ENCODE data around the gene GOLGA7B.

GOLGA7B gene

GRCh38 chr10:97915346-97916131 is 65.9 kb downstream of the GOLGA7B start:
- ChIA-PET CTCF (interaction anchor here (0.6 to 7.4 kb wide), 15 partner anchors 8 to 1331 kb away, joined by 3 to 157 read pairs (median 3); no protein-coding TSS in a partner anchor), POLR2A (interaction anchor here (0.6 to 0.7 kb wide), 2 partner anchors 9 to 127 kb away, joined by 3 read pairs; no protein-coding TSS in a partner anchor)
- no peak for TF ChIP-seq CTCF (IDR thresholded peaks at IDR 0.05; ENCODE audit: insufficient read depth, low read length, missing control alignments)
- no peak for DNase-seq (ENCODE audit: low read depth, low spot score)
- H3K4me3 ChIP-seq (ENCODE audit: low read depth, low read length): no peak overlapping the region

DNA sequence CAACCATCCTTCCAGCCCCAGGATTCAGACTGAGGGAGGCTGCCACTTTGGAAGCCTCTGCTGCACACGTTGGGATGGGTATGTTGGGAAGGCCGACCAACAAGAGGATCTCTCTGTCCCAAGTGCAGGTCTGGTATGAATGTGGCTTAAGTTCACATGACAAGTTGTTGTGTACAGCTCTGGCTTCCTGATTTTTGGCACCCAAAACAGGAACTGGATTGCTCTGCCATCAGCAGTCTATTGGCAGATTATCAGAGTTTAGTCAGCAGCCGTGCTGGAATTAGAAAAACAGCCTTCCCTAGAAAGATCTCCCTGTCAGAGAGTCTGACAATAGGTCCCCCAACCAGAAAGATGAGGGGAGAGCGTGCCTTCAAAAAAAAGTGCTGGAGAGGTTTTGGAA is 66.9 kb downstream of the GOLGA7B start:
- ChIA-PET CTCF (interaction anchor here (1.8 to 7.4 kb wide), 3 partner anchors 11 to 127 kb away, joined by 3 to 157 read pairs (median 17); no protein-coding TSS in a partner anchor), POLR2A (no interaction called here)
- DNase-seq (ENCODE audit: low read depth, low spot score): no peak
- no peak for TF ChIP-seq CTCF (IDR thresholded peaks at IDR 0.05; ENCODE audit: insufficient read depth, low read length, missing control alignments)
- no peak overlapping the region for H3K4me3 ChIP-seq (ENCODE audit: low read depth, low read length)

GRCh38 chr10:97919012-97919411 is 69.4 kb downstream of the GOLGA7B start:
- ChIA-PET POLR2A (interaction anchor here (0.5 kb wide), 1 partner anchor 132 kb away, joined by 3 read pairs; no protein-coding TSS in a partner anchor), CTCF (interaction anchor here (7.4 kb wide), 1 partner anchor 125 kb away, joined by 157 read pairs; no protein-coding TSS in a partner anchor)
- no peak overlapping the region for H3K4me3 ChIP-seq (ENCODE audit: low read depth, low read length)
- DNase-seq (ENCODE audit: low read depth, low spot score): no peak
- TF ChIP-seq CTCF (IDR thresholded peaks at IDR 0.05; ENCODE audit: insufficient read depth, low read length, missing control alignments): no peak

GRCh38 chr10:97920865-97921264 is 71.2 kb downstream of the GOLGA7B start:
- no peak for TF ChIP-seq CTCF (IDR thresholded peaks at IDR 0.05; ENCODE audit: insufficient read depth, low read length, missing control alignments)
- POLR2A ChIA-PET: no interaction called here
- H3K4me3 ChIP-seq (ENCODE audit: low read depth, low read length): no peak overlapping the region
- DNase-seq (ENCODE audit: low read depth, low spot score): no peak
- CTCF ChIA-PET: no interaction called here
